SK-N-SH treated with all-trans-retinoic acid at 6 μM for 48 hours (cell line): ENCODE data around the gene CARD8.
A peak's percentile ranks its signal among the peaks of the same experiment; 100 is the strongest.

Source experiments
- ARNTL ChIP-seq: fragments of 450-650 bp; formaldehyde crosslinking; IDR thresholded peaks from 2 replicates; pipeline ENCODE4 v1.5.0; 2020; ENCODE audit warnings: low read depth, mild to moderate bottlenecking, moderate library complexity, borderline replicate concordance
- CREB5 ChIP-seq: fragments of 250-450 bp; sonication (Bioruptor Pico); IDR thresholded peaks from 2 replicates; pipeline ENCODE4 v1.5.1; 2020; ENCODE audit warnings: low read depth, mild to moderate bottlenecking, moderate library complexity
- ESRRG ChIP-seq: fragments of 250-450 bp; sonication (Bioruptor Pico); IDR thresholded peaks from 2 replicates; pipeline ENCODE4 v1.6.1; 2021; ENCODE audit warnings: mild to moderate bottlenecking
- ISL1 ChIP-seq: fragments of 250-450 bp; sonication (Bioruptor Pico); IDR thresholded peaks from 2 replicates; pipeline ENCODE4 v2.1.2; 2022; ENCODE audit warnings: mild to moderate bottlenecking, moderate library complexity
- OSR1 ChIP-seq: fragments of 250-450 bp; sonication (Bioruptor Pico); IDR thresholded peaks from 2 replicates; pipeline ENCODE4 v1.8.0; 2022; ENCODE audit warnings: moderate library complexity, mild to moderate bottlenecking, inconsistent platforms
- PATZ1 ChIP-seq: fragments of 250-450 bp; sonication (Bioruptor Pico); IDR thresholded peaks from 2 replicates; pipeline ENCODE4 v1.8.0; 2020; ENCODE audit warnings: mild to moderate bottlenecking, moderate library complexity, borderline replicate concordance
- RARB ChIP-seq: fragments of 250-450 bp; sonication (Bioruptor Pico); IDR thresholded peaks from 2 replicates; pipeline ENCODE4 v1.8.0; 2021; ENCODE audit warnings: mild to moderate bottlenecking, moderate library complexity
- TSHZ2 ChIP-seq: fragments of 250-450 bp; sonication (Bioruptor Pico); IDR thresholded peaks from 2 replicates; pipeline ENCODE4 v1.5.0; 2020; ENCODE audit warnings: mild to moderate bottlenecking, moderate library complexity
- ZC3H10 ChIP-seq: fragments of 250-450 bp; sonication (Bioruptor Pico); IDR thresholded peaks from 2 replicates; pipeline ENCODE4 v1.5.1; 2021; ENCODE audit warnings: mild to moderate bottlenecking, moderate library complexity
- ZFP30 ChIP-seq: fragments of 450-650 bp; formaldehyde crosslinking; IDR thresholded peaks from 2 replicates; pipeline ENCODE4 v1.5.0; 2022; ENCODE audit warnings: mild to moderate bottlenecking, moderate library complexity
- ZNF565 ChIP-seq: fragments of 450-650 bp; formaldehyde crosslinking; conservative IDR thresholded peaks from 2 replicates; pipeline ENCODE4 v1.5.0; 2020; ENCODE audit warnings: low read depth, mild to moderate bottlenecking, moderate library complexity

- TF ChIP-seq ZNF565 = no peak
- no peak for TF ChIP-seq ARNTL (CRISPR knock-in tag)
- TF ChIP-seq OSR1 (CRISPR knock-in tag) = no peak
- TF ChIP-seq ESRRG (CRISPR knock-in tag) = no peak
- no peak for TF ChIP-seq ZFP30 (CRISPR knock-in tag)
- TF ChIP-seq ZC3H10 (CRISPR knock-in tag) = no peak
- TF ChIP-seq RARB = no peak
- no peak for TF ChIP-seq ISL1 (CRISPR knock-in tag)
- TF ChIP-seq CREB5 (CRISPR knock-in tag) = no peak
- TF ChIP-seq PATZ1 = no peak
- peak; percentile 29; the same call in 1 of the 2 replicates for TF ChIP-seq TSHZ2
Measured at GRCh38 chr19:48169939-48170803, 85.5 kb downstream of the CARD8 start, which contains the start of the genes LIG1 and ZSWIM9.
